ENCODE results near the gene CRTC1. TPM values are rescaled to one million over a fixed set of nuclear protein-coding genes. Genes with fewer than 3 reads are reported as not detected.

The CRTC1 gene
- total RNA-seq, 1 experiment from 2014 or later: 19.0 TPM

DNA sequence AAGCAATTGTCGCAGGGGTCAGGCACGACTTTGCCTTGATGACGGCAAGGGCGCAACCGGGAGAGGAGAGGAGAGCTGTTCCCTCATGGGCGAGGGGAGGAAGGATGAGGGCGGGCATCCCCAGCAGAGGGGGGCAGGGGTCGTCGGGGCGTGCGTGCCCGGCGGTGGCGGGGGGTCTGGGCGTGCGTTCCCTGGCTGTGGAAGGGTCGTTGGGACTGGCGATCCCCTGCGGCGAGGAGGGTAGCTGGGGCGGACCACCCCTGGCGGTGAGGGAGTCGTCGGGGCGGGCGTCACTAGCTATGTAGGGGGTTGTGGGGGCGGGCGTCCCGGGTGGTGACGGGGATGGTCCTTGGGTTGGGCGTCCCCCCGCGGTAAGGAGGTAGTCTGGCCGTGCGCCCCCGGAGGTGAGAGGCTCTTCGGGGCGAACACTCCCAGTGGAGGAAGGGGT lies 106.0 kb downstream of the CRTC1 start:
- H3K36me3 Mint-ChIP-seq (ENCODE audit: insufficient read depth in 1 of 3, low read depth in 3 of 3): no peaks in the 10 kb centered on the region; a peak in 2 of 7 replicates
- Histone ChIP-seq H3K4me2 (ENCODE audit: insufficient read depth, insufficient read length, low read length) (peak overlapping the region; percentile 80), H3K9ac (ENCODE audit: extremely low read depth, insufficient read length, low read length) (no peak overlapping the region)

More for the DNA sequence above, 106.0 kb downstream of the CRTC1 start:
- peaks cover 100% of the 10 kb centered on the region for H3K27me3 Mint-ChIP-seq (ENCODE audit: low read depth)
- H2BK15ac ChIP-seq (ENCODE audit: low read depth, low read length): no peak overlapping the region
- no peak overlapping the region for H3T11ph ChIP-seq (ENCODE audit: low read length)
- no peak overlapping the region for H3K18ac ChIP-seq (ENCODE audit: insufficient read length, low read depth, low read length)
- H2BK120ac ChIP-seq (ENCODE audit: low read depth, low read length, poor library complexity, severe bottlenecking): no peak overlapping the region
- H3K9me3 ChIP-seq (ENCODE audit: control insufficient read depth, low read depth, low read length): no peaks in the 10 kb centered on the region
- DNase-seq: peak; percentile 30
- peaks cover 19 to 39% of the 10 kb centered on the region in 2 experiments for H3K4me1 Mint-ChIP-seq
- TF ChIP-seq, protein P1, sequence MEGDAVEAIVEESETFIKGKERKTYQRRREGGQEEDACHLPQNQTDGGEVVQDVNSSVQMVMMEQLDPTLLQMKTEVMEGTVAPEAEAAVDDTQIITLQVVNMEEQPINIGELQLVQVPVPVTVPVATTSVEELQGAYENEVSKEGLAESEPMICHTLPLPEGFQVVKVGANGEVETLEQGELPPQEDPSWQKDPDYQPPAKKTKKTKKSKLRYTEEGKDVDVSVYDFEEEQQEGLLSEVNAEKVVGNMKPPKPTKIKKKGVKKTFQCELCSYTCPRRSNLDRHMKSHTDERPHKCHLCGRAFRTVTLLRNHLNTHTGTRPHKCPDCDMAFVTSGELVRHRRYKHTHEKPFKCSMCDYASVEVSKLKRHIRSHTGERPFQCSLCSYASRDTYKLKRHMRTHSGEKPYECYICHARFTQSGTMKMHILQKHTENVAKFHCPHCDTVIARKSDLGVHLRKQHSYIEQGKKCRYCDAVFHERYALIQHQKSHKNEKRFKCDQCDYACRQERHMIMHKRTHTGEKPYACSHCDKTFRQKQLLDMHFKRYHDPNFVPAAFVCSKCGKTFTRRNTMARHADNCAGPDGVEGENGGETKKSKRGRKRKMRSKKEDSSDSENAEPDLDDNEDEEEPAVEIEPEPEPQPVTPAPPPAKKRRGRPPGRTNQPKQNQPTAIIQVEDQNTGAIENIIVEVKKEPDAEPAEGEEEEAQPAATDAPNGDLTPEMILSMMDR (conservative IDR thresholded peaks at IDR 0.05): no peak
- peak overlapping the region; percentile 51 to 85 for H3K4me3 Mint-ChIP-seq
- H3K79me1 ChIP-seq (ENCODE audit: insufficient read depth, low read depth, low read length, poor library complexity, severe bottlenecking): no peaks in the 10 kb centered on the region
- no peak overlapping the region for H3K23ac ChIP-seq (ENCODE audit: insufficient read length, low read depth, low read length)
- no peak overlapping the region for H2AFZ ChIP-seq (ENCODE audit: low read length)
- no peak overlapping the region for H3K27ac ChIP-seq (ENCODE audit: insufficient read length, low read depth, low read length)
- no CpG with 5 or more reads among the region's 38 CpGs for WGBS (ENCODE audit: extremely low coverage, insufficient read length, low lambda C conversion rate)
- peaks cover 89% of the 10 kb centered on the region for H3K27me3 ChIP-seq (ENCODE audit: insufficient read depth, low read length)
- H2AK5ac ChIP-seq (ENCODE audit: insufficient read length, low read length): no peak overlapping the region
- no peak overlapping the region; the same call in 1 of the 2 replicates for H3K14ac ChIP-seq (ENCODE audit: insufficient read depth, low read length)
- no peak overlapping the region for H2BK5ac ChIP-seq (ENCODE audit: insufficient read length, low read length)
- no peak overlapping the region for H2BK20ac ChIP-seq (ENCODE audit: low read depth, low read length, poor library complexity, severe bottlenecking)
- H4K91ac ChIP-seq (ENCODE audit: insufficient read length, low read depth, low read length): no peak overlapping the region
- no peak overlapping the region; a peak in 1 of 7 replicates for H3K27ac Mint-ChIP-seq
- H3K23me2 ChIP-seq (ENCODE audit: insufficient read length, low read depth, low read length, poor library complexity, severe bottlenecking): peaks cover 20% of the 10 kb centered on the region
- no peak overlapping the region for H2BK12ac ChIP-seq (ENCODE audit: insufficient read length, low read depth, low read length)
- H3K4me1 ChIP-seq (ENCODE audit: insufficient read depth, low read length): no peaks in the 10 kb centered on the region
- no peaks in the 10 kb centered on the region for H4K20me1 ChIP-seq (ENCODE audit: control insufficient read depth, insufficient read depth, insufficient read length)
- no peak overlapping the region for H3K56ac ChIP-seq (ENCODE audit: insufficient read length, low read depth, low read length)
- no peak overlapping the region for H4K5ac ChIP-seq (ENCODE audit: insufficient read length, low read depth, low read length)
- H3K79me2 ChIP-seq (ENCODE audit: insufficient read depth, low read length): no peaks in the 10 kb centered on the region
- H4K8ac ChIP-seq (replicated peaks; ENCODE audit: insufficient read length, low read depth, low read length): no peak overlapping the region
- no peak overlapping the region for H3K4ac ChIP-seq (ENCODE audit: low read depth, low read length)
- H3K9me3 Mint-ChIP-seq: peaks cover 0 to 14% of the 10 kb centered on the region in 2 experiments; a peak in 4 of 5 replicates

Measured in H9 (cell line).